ENCODE measurements around the gene NFS1.
"Not testable (repeated sequence)": the region's sequence is repeated elsewhere in the genome, so short reads cannot be mapped to it uniquely, and the experiment has no call there.

The NFS1 gene

DNA sequence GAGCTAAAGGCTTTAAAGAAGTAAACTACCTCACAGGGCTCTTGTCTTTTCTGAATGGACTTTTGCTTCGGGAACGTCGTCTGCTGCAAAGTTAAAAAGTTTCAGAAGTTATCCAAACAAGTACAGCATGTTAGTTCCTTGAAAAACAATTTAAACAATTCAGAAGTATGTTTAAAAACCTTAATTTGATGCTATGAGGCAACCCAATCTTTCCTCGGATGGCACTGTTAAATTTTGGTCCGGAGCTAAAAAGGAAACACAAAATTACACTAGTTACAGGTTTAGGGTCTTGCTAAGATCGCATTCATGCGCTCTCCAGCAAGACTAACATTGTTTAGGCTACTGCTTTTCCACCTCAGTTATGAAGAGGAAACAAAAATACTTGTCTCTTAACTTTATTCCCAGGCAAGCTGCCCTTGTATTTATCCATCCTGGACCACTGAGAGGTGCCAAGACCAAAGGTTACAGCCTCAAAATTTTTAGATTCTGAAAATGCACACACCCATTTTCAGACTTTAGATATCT is 30.2 kb upstream of the NFS1 start:
- DNase-seq, result no peak

DNA sequence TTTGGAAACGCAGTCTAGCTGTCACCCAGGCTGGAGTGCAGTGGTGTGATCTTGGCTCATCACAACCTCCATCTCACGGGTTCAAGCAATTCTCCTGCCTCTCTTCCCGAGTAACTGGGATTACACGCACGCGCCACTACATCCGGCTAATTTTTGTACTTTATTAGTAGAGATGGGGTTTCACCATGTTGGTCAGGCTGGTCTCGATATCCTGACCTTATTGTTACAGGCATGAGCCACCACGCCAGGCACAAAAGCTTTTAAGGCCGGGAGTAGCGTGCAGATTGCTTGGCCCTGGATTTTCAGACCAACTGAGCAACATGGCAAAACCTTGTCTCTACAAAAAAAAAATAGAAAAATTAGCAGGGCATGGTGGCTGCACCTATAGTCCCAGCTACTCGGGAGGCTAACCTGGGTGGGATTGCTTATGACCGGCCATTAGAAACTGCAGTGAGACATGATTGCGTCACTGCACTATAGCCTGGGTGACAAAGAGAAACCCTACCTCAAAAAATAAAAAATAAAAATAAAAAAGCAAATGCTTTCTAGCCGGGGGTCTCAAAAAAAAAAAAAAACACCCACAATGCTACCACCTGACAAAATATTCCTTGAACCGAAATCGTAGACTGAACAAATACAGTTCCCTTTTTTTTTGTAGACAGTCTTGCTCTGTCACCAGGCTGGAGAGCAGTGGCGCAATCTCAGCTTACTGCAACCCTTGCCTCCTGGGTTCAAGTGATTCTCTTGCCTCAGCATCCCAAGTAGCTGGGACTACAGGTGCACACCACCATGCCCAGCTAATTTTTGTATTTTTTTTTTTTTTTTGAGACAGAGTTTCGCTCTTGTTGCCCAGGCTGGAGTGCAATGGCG is 27.9 kb upstream of the NFS1 start:
- DNase-seq, result no peak

DNA sequence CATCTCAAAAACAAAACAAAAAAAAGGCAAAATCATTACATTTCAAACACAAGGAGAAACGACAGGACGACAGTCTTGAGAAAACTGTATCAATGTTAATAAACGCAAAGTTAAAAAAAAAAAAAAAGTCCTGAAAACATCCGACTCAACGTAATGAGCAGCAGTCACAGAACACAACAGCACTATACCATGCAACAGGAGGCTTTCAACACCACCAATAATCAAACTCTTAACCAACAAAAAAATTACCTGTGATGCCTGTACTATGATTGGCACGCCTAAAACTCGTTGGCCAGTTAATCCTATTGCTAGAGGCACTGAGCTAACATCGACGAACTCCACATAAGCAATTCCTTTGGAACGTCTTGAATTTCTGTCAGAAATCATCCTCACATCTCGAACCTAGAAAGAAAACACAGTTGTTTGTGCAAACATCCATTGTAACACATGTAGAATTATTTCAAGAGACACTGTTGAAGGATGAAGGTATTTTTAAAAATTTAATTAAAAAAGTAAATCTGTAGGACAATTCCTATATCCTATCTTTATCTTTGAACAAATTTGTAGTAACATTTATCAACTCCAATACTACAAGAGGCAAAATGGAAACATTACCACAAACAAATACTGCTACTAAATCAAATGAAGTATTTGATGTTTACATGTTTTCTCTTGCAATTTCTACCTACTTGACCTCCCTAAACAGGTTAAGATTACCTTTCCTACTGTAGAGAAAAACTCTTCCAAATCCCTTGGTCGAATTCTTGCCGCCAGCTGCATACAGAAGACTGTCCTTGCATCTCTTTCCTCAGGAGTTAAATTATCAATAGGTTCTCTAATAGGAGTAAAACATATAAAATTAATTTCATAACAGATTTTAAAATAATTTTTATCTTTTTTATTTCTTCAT is 25.4 kb upstream of the NFS1 start:
- DNase-seq, result no peak

DNA sequence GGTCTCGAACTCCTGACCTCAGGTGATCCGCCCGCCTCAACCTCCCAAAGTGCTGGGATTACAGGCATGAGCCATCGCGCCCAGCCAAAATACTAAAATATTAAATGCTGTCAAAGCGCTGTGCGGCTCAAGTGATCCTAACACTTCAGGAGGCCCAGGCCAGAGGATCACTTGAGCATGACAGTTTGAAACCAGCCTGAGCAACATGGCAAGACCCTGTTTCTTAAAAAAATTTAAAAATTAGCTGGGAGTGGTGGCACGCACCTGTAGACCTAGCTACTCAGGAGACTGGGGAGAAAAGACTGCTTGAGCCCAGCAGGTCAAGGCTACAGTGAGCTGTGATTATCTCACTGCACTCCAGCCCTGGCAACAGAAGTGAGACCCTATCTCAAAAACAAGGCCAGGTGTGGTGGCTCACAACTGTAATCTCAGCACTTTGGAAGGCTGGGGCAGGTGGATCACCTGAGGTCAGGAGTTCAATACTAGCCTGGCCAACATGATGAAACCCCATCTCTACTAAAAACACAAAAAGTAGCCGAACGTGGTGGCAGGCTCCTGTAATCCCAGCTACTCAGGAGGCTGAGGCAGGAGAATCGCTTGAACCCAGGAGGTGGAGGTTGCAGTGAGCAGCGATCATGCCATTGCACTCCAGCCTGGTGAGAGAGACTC is 24.6 kb upstream of the NFS1 start:
- DNase-seq, result not testable (repeated sequence)

DNA sequence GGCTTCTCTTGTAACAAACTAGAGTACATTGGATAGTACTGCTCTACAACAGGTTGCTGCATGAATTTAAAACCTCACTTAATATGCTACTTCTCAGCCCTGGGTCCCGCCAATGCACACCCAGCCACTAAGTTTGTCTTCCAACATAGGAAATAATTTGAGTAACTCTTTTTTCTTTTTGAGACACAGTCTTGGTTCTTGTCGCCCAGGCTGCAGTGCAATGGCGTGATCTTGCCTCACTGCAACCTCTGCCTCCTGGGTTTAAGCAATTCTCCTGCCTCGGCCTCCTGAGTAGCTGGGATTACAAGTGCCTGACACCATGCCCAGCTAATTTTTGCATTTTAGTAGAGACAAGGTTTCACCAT is 24.1 kb upstream of the NFS1 start:
- not testable (repeated sequence) for DNase-seq

DNA sequence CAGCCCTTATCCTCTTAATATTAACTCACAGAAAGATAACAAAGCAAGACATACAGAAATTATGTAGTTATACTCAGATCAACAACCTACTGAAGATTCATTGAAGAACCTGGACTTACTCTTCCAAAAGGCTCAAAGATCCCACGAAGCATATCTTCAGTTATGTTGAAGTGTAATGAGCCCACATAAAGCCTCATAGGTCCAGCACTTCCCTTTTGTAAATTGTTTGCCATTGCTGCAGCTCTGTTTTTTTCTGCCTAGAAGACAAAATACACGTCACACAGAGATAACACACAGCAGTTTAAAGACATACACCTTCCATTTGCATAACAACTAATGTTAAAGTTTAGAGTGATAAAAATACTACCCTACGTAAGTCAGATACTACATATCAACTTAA is 22.5 kb upstream of the NFS1 start:
- DNase-seq, result no peak

DNA sequence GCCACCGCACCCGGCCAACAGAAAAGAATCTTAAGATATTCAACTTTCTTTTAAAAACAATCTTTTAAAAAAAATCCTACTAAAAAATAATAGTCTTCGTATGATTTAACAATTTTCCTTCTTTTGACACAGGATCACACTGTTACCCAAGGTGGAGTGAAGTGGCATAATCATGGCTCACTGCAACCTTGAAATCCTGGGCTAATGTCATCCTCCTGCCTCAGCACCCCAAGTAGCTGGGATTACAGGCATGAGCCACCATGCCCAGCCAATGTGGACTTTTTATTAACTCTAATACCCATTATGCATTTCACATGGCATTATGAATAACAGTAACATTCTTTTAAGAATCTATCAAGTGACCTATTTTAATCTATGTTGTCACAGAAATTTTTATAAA is 22.1 kb upstream of the NFS1 start:
- no peak for DNase-seq

DNA sequence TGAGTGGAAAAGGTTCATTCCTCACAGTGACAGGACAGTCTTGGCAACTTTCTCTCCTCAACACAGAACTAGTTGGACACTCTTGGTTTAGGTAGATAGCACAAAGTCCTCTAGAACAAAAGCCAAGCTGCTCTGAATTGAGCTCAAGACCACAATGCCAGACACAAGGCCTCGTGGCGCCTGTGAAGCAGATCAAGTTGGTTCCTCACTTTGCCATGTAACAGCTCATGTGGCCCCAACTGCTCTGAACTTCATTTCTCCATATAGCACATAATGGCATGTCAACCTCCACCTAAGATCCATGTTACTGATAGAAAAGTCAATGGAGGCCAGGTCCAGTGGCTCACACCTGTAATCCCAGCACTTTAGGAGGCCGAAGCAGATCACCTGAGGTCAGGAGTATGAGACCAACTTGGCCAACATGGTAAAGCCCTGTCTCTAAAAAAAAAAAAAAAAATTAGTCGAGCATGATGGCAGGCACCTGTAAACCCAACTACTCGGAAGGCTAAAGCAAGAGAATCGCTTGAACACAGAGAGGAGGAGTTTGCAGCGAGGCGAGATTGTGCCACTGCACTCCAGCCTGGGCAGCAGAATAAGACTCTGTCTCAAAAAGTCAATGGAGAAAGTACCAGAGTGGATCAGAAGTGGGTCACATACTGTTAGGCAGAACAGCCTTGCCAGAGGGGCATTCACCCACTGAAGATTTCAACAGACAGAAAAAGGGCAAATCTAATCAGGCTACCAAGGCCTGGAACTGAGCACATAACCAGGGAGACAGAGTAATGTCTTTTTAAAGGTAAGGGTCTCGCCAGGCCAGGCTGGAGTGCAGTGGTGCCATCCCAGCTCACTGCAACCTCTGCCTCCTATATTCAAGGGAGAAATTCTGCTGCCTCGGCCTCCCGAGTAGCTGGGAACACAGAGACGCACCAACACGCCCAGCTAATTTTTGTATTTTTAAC is 21.3 kb upstream of the NFS1 start:
- no peak for DNase-seq

DNA sequence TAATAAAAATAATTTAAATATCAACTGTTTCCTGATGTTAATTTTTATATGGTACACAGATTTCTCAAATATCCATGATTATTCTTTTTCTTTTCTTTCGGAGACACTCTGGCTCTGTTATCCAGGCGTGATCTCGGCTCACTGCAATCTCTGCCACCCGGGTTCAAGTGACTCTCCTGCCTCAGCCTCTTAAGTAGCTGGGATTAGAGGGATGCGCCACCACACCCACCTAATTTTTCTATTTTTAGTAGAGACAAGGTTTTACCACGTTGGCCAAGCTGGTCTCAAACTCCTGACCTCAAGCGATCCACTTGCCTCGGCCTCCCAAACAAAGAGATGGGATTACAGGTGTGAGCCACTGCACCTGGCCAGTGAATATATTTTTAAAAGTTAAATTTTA is 20.6 kb upstream of the NFS1 start:
- DNase-seq, result no peak

DNA sequence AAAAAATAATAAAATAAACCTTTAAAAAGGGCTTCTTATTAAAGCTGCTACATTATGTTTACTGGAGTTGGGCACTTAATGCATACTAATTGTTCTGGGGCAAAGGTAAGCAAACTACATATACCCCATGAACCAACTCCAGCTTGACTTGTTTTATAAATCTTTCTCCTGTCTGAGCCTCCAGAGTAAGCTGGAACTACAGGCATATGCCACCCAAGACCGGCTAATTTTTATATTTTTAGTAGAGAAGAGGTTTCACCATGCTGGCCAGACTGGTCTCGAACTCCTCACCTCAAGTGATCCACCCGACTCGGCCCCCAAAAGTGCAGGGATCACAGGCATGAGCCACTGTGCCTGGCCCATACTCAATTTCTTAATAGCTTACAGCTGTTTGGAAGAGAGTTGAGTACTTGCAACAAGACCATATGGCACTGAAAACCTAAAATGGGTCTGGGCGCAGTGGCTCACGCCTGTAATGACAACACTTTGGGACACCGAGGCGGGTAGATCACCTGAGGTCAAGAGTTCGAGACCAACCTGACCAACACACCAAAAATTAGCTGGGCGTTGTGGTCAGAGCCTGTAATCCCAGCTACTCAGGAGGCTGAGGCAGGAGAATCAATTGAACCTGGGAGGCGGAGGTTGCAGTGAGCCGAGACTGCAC is 20.0 kb upstream of the NFS1 start:
- no peak for DNase-seq

DNA sequence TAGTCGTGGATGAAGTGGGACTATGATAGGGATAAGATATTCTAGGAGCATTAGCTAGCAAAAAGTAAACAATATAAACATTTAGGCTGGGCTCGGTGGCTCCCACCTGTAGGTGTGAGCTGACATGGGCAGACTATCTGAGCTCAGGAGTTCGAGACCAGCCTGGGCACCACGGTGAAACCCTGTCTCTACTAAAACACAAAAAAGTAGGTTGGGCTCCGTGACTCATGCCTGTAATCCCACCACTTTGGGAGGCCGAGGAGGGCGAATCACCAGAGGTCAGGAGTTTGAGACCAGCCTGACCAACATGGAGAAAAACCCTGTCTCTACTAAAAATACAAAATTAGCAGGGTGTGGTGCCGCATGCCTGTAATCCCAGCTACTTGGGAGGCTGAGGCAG is 19.2 kb upstream of the NFS1 start:
- DNase-seq, result not testable (repeated sequence)

DNA sequence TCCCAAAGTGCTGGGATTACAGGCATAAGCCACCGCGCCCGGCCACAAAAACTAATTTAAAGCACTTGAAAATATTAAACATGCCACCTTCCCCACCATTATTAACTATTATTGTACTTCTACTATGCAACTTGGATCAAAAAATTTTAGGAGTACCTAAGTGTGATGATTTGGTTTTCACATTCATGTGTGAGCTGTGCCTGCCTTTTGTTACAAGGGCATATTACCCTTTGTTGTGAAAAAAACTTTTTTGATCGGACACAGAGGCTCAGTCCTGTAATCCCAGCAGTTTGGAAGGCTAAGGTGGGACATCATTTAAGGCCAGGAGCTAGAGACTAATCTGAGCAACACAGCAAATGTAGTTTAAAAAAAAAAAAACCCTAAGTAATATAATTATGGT is 17.2 kb upstream of the NFS1 start:
- DNase-seq, result no peak

DNA sequence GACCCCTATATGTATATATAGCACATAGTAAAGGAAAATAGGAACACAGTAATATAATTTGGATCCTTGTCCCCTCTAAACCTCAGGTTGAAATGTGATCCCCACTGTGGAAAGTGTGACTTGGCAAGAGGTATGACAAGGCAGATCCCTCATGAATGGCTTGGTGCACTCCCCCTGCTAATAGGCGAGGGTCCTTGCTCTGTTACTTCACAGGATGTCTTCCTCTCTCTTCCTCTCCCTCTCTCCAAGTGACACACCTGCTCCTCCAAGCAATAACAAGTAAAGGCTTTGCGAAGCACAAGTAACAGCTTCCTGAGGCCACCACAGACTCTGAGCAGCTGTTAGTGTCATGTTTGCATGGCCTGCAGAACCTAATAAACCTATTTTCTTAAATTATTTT is 16.5 kb upstream of the NFS1 start:
- no peak for DNase-seq

DNA sequence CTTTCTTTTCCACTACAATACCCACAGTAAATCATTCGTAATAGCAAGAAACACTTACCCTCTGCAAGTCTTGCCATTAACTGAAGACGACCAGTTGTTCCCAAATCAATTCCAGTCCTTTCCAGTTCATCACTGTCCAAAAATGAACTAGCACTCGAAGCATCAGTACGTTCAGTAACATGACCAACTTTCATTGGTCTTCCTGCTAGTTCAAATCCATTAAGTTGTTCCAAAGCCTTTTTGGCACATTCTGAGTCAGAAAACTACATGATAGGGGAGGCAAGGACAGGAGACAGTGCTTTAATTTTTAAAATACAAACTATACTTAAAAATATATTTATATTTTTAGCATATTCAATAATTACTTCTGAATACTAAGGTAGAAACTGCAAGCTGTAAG is 15.0 kb upstream of the NFS1 start:
- no peak for DNase-seq

DNA sequence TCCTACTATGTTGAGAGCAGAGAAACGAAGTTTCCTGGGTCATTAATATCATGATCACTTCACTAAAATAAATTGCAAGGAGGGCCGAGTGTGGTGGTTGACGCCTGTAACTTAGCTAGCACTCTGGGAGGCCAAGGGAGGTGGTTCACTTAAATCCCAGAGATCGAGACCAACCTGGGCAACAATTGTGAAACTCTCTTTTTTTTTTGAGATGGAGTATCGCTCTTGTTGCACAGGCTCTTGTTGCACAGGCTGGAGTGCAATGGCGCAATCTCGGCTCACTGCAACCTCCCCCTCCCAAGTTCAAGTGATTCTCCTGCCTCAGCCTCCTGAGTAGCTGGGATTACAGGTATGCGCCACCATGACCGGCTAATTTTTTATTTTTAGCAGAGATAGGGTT is 14.0 kb upstream of the NFS1 start:
- not testable (repeated sequence) for DNase-seq

DNA sequence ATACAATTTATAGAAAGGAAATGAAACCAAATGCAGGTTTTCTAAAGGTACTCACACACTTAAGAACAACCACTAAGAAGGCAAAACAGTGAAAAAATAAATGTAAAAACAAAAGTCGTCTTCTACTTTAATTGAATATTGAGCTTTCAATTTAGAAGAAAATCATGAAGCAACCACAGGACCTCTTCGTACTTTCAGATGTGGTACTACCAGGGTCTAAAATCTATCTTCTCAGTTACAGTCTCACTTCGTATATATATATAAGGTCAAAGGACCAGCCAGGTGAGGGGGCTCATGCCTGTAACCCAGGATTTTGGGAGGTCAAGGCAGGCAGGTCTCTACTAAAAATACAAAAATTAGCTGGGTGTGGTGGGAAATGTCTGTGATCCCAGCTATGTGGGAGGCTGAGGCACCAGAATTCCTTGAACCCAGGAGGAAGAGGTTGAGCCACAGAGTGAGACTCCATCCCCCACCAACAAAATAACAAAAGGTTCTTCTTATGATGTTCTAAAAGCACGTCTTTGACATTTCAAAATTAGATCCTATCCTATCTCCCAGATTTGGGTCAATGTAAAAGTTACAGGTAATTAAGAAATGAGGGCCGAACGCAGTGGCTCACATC is 12.5 kb upstream of the NFS1 start:
- no peak for DNase-seq

DNA sequence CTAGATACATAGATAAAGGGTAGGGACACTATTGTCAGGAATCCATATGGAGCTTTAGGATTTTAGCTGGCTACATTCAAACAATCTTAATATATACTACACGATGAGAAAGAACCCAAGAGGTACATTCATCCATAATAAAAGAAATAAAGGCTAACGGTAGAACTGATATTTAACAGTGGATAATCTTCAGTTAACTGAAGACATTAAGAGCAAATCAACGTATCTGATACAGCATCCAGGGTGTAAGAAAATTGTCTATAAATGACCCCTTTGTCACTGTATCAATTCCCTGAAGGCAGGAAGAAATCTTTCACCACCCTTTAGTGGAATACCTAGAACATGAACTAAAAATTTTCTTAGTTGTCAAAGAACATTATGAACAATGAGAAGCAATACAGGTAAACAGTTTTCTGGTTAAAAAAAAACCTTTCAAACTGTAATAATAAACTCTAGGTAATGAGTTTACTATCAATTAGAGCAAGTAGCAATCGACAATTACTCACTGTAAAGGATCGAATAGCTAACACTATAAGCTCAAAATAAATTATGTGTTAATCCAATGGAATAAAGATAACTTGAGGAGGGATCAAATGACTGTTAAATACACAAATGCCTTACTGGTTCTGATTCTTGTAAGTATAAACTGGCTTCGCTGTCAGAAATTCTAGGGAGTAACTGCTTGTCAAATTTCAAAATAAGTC is 11.9 kb upstream of the NFS1 start:
- DNase-seq, result no peak

DNA sequence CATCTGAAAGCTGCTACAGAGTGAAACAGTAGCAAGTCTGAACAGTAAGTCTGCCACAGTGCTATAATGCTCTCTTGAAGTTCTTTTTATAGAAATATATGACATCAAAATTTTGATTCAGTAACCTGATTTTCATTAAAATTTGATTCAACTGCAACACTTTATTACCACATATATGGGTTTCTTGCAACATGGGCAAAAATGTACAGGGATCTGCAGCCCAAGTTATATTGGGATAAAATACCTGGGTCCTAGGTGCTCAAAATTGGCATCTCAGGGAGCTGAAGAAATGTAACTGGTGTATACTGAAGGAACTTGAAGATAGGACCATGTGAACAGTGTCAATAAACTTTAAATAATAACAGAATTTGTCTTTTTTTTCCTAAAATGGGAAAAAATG is 10.9 kb upstream of the NFS1 start:
- DNase-seq, result no peak

DNA sequence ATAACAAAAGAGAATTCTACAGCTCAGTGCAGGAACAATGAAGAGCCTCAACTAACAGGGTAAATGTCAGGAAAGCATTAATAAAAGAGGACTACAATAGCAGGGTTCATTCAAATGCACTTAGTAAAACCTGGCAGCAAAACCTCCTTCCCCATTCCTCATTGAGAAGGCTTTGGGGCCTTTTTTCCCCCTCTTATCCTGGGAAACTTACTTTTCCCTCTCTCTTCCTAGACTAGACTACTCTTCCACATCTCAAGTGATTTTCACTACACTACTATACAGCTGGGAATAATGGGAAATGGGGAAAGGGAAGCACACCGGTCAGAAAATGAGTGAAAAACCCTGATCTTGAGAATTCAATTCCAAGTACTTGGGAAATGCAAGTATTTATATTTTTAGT is 10.1 kb upstream of the NFS1 start:
- DNase-seq, result no peak

DNA sequence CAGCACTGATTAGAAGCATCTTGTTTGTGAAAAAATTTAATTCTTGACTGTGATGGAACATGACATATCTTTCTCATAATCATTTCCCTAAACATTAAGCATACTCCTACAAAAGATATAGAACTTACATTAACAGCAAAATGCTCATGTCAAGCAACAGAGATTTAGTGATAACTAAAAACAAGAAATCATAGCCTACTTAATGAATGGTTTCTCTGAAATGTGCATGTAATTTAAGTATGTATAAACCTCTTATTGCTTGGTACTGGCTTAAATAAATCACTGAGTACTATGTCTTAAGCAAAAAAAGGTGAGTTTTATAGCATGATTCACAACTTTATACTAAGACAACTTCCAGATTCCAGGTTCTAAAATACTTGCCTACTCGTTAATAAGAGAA is 9.3 kb upstream of the NFS1 start:
- no peak for DNase-seq

Measured in NCI-H345 (cell line).